Ishikawa (cell line): ENCODE data around the gene TFF3.

Experiments used
- CEBPB ChIP-seq: IDR thresholded peaks from 2 replicates; pipeline ENCODE4 v1.6.1; 2012
- CREB1 ChIP-seq: IDR thresholded peaks from 2 replicates; pipeline ENCODE4 v1.6.1; 2012; ENCODE audit warnings: low read depth
- EGR1 ChIP-seq: IDR thresholded peaks from 2 replicates; pipeline ENCODE4 v1.6.1; 2012
- EP300 ChIP-seq: IDR thresholded peaks from 2 replicates; pipeline ENCODE4 v1.6.1; 2012; ENCODE audit warnings: borderline replicate concordance
- FOXM1 ChIP-seq: IDR thresholded peaks from 2 replicates; pipeline ENCODE4 v1.6.1; 2012; ENCODE audit warnings: low read depth, borderline replicate concordance
- MAX ChIP-seq: IDR thresholded peaks from 2 replicates; pipeline ENCODE4 v1.6.1; 2012
- NFIC ChIP-seq: IDR thresholded peaks from 2 replicates; pipeline ENCODE4 v1.6.1; 2012
- RAD21 ChIP-seq: IDR thresholded peaks from 2 replicates; pipeline ENCODE4 v1.6.1; 2012; ENCODE audit warnings: low read depth
- REST ChIP-seq: IDR thresholded peaks from 2 replicates; pipeline ENCODE4 v1.6.1; 2012; ENCODE audit warnings: low read depth, mild to moderate bottlenecking
- TAF1 ChIP-seq: IDR thresholded peaks from 2 replicates; pipeline ENCODE4 v1.6.1; 2012; ENCODE audit warnings: low read depth, mild to moderate bottlenecking
- TCF12 ChIP-seq: IDR thresholded peaks from 2 replicates; pipeline ENCODE4 v1.6.1; 2012; ENCODE audit warnings: low read depth
- TEAD4 ChIP-seq: IDR thresholded peaks from 2 replicates; pipeline ENCODE4 v1.6.1; 2012
- USF1 ChIP-seq: IDR thresholded peaks from 2 replicates; pipeline ENCODE4 v1.6.1; 2012
- YY1 ChIP-seq: IDR thresholded peaks from 2 replicates; pipeline ENCODE4 v1.6.1; 2012; ENCODE audit warnings: low read depth
- ZBTB7A ChIP-seq: IDR thresholded peaks from 2 replicates; pipeline ENCODE4 v1.6.1; 2012; ENCODE audit warnings: low read depth

The TFF3 gene

GRCh38 chr21:42281181-42281680, 34.0 kb downstream of the TFF3 start:
- TF ChIP-seq TCF12: no peak
- TF ChIP-seq YY1: no peak
- TF ChIP-seq NFIC: no peak
- no peak for TF ChIP-seq EP300
- TF ChIP-seq ZBTB7A: no peak
- TF ChIP-seq CEBPB: no peak
- no peak for TF ChIP-seq MAX
- no peak for TF ChIP-seq TAF1
- no peak for TF ChIP-seq RAD21
- no peak for TF ChIP-seq REST
- TF ChIP-seq CREB1: no peak
- no peak for TF ChIP-seq FOXM1
- no peak for TF ChIP-seq EGR1
- TF ChIP-seq TEAD4: no peak
- TF ChIP-seq USF1: no peak

GRCh38 chr21:42280356-42281180, 34.6 kb downstream of the TFF3 start:
- no peak for TF ChIP-seq CREB1
- no peak for TF ChIP-seq EP300
- no peak for TF ChIP-seq CEBPB
- no peak for TF ChIP-seq ZBTB7A
- TF ChIP-seq MAX: no peak
- TF ChIP-seq EGR1: no peak
- no peak for TF ChIP-seq USF1
- no peak for TF ChIP-seq TCF12
- no peak for TF ChIP-seq YY1
- no peak for TF ChIP-seq RAD21
- no peak for TF ChIP-seq TAF1
- TF ChIP-seq NFIC: no peak
- no peak for TF ChIP-seq REST

- no peak for TF ChIP-seq ZBTB7A
- TF ChIP-seq YY1: no peak
- no peak for TF ChIP-seq TCF12
- no peak for TF ChIP-seq REST
- TF ChIP-seq TAF1: no peak
- no peak for TF ChIP-seq USF1
- no peak for TF ChIP-seq FOXM1
- no peak for TF ChIP-seq CEBPB
- TF ChIP-seq MAX: no peak
- no peak for TF ChIP-seq EP300
- TF ChIP-seq NFIC: no peak
- TF ChIP-seq TEAD4: no peak
- TF ChIP-seq RAD21: no peak
- no peak for TF ChIP-seq CREB1
Observed at GRCh38 chr21:42279888-42280287, 35.3 kb downstream of the TFF3 start.
